Urothelium cell line (cell line): ENCODE data around the gene MAP7.

Experiments
- DNase-seq: peaks from one replicate; pipeline ENCODE4 v3.0.0; 2011; ENCODE audit warnings: low spot score, mixed read lengths
- FAIRE-seq: peaks from 2 replicates; lab custom pipeline; 2011; peaks lifted over from hg19 to GRCh38; lab: Jason Lieb, UNC

The MAP7 gene

GRCh38 chr6:136534268-136534667 lies 16.0 kb downstream of the MAP7 start:
- FAIRE-seq (no peak), DNase-seq (no peak)

GRCh38 chr6:136533487-136533886 lies 16.7 kb downstream of the MAP7 start:
- FAIRE-seq (no peak), DNase-seq (no peak)

GRCh38 chr6:136532030-136532429 lies 18.2 kb downstream of the MAP7 start:
- FAIRE-seq = no peak

GRCh38 chr6:136529710-136530109 lies 20.5 kb downstream of the MAP7 start:
- no peak for DNase-seq

More at GRCh38 chr6:136532030-136532429, 18.2 kb downstream of the MAP7 start:
- DNase-seq = no peak

GRCh38 chr6:136528477-136528876 lies 21.7 kb downstream of the MAP7 start:
- DNase-seq = no peak

More at GRCh38 chr6:136529710-136530109, 20.5 kb downstream of the MAP7 start:
- no peak for FAIRE-seq

GRCh38 chr6:136527831-136528230 lies 22.4 kb downstream of the MAP7 start:
- no peak for FAIRE-seq
- DNase-seq = no peak

More at GRCh38 chr6:136528477-136528876, 21.7 kb downstream of the MAP7 start:
- FAIRE-seq = no peak

GRCh38 chr6:136526937-136527336 lies 23.3 kb downstream of the MAP7 start:
- FAIRE-seq = no peak

GRCh38 chr6:136526196-136526930 lies 23.9 kb downstream of the MAP7 start:
- DNase-seq = peak; percentile 8
- FAIRE-seq = no peak

More at GRCh38 chr6:136526937-136527336, 23.3 kb downstream of the MAP7 start:
- DNase-seq = no peak

- no peak for DNase-seq
- no peak for FAIRE-seq
Observed at GRCh38 chr6:136525586-136526195, 24.5 kb downstream of the MAP7 start.

GRCh38 chr6:136524936-136525413 lies 25.2 kb downstream of the MAP7 start:
- no peak for DNase-seq
- FAIRE-seq = no peak

- DNase-seq = no peak
- no peak for FAIRE-seq
Observed at GRCh38 chr6:136524339-136524935, 25.8 kb downstream of the MAP7 start.

- FAIRE-seq = no peak
- DNase-seq = no peak
Observed at GRCh38 chr6:136523196-136523595, 27.0 kb downstream of the MAP7 start.

GRCh38 chr6:136522636-136523035 lies 27.6 kb downstream of the MAP7 start:
- FAIRE-seq = no peak
- no peak for DNase-seq

- DNase-seq (no peak), FAIRE-seq (no peak)
Observed at GRCh38 chr6:136521911-136522310, 28.3 kb downstream of the MAP7 start.

- no peak for FAIRE-seq
- no peak for DNase-seq
Observed at GRCh38 chr6:136521427-136521826, 28.8 kb downstream of the MAP7 start.

GRCh38 chr6:136520517-136520916 lies 29.7 kb downstream of the MAP7 start:
- FAIRE-seq (no peak), DNase-seq (no peak)

GRCh38 chr6:136517582-136517981 lies 32.6 kb downstream of the MAP7 start:
- no peak for DNase-seq
- FAIRE-seq = no peak

- no peak for DNase-seq
- no peak for FAIRE-seq
Observed at GRCh38 chr6:136517002-136517401, 33.2 kb downstream of the MAP7 start.

GRCh38 chr6:136514591-136514990 lies 35.6 kb downstream of the MAP7 start:
- FAIRE-seq = no peak
- DNase-seq = no peak

GRCh38 chr6:136511926-136512325 lies 38.3 kb downstream of the MAP7 start:
- DNase-seq (no peak), FAIRE-seq (no peak)

GRCh38 chr6:136511397-136511796 lies 38.8 kb downstream of the MAP7 start:
- FAIRE-seq (no peak), DNase-seq (no peak)

- no peak for DNase-seq
- FAIRE-seq = no peak
Observed at GRCh38 chr6:136510782-136511181, 39.4 kb downstream of the MAP7 start.
